Keratinocyte (primary cell): ENCODE measurements around the gene CLCN1. TPM values are rescaled to one million over a fixed set of nuclear protein-coding genes. Genes with fewer than 3 reads are reported as not detected.

Experiments used
- DNase-seq: peaks from one replicate; pipeline ENCODE4 v3.0.0-alpha.2; 2011; ENCODE audit warnings: low read depth, missing footprints, low spot score
- FAIRE-seq: peaks from 2 replicates; lab custom pipeline; 2011; peaks lifted over from hg19 to GRCh38; lab: Jason Lieb, UNC
- H2AFZ ChIP-seq: 2 replicates; pipeline ENCODE4 v1.6.0; 2012; ENCODE audit warnings: low read length, control low read depth, inconsistent platforms; ENCODE audit not compliant: control insufficient read depth
- H3K27ac ChIP-seq: 2 replicates; pipeline ENCODE4 v1.5.1; 2011; ENCODE audit warnings: low read length; ENCODE audit not compliant: control insufficient read depth, insufficient read depth
- H3K27me3 ChIP-seq: 3 replicates; pipeline ENCODE4 v1.6.0; 2011; ENCODE audit warnings: low read length; ENCODE audit not compliant: control insufficient read depth, insufficient read depth; ENCODE audit errors: extremely low read depth
- H3K36me3 ChIP-seq, 2 experiments: 2 replicates in 1 of 2; 3 replicates in 1 of 2; pipeline ENCODE4 v1.5.1; 2011; ENCODE audit warnings: low read length in 2 of 2, mild to moderate bottlenecking in 1 of 2; ENCODE audit not compliant: control insufficient read depth in 2 of 2, insufficient read depth in 2 of 2; ENCODE audit errors: extremely low read depth in 1 of 2
- H3K4me1 ChIP-seq: 3 replicates; pipeline ENCODE4 v1.5.1; 2011; ENCODE audit warnings: low read length; ENCODE audit not compliant: control insufficient read depth, insufficient read depth; ENCODE audit errors: extremely low read depth
- H3K4me2 ChIP-seq: 3 replicates; pipeline ENCODE4 v1.6.0; 2011; ENCODE audit warnings: low read depth, low read length; ENCODE audit not compliant: control insufficient read depth, insufficient read depth; ENCODE audit errors: extremely low read depth
- H3K4me3 ChIP-seq, 3 experiments: fragments of 200-600 bp in 1 of 3; sonication (generic) in 1 of 3; 2 replicates in 2 of 3; 3 replicates in 1 of 3; pipeline ENCODE4 v1.5.1; 2011 to 2016; ENCODE audit warnings: low read length in 3 of 3, mild to moderate bottlenecking in 3 of 3, control low read depth in 2 of 3, inconsistent platforms in 1 of 3, low read depth in 1 of 3, mixed read lengths in 1 of 3, mixed run types in 1 of 3, moderate library complexity in 1 of 3; ENCODE audit not compliant: control insufficient read depth in 2 of 3, insufficient read depth in 2 of 3; ENCODE audit errors: extremely low read depth in 1 of 3
- H3K79me2 ChIP-seq: 2 replicates; pipeline ENCODE4 v1.6.0; 2012; ENCODE audit warnings: low read length; ENCODE audit not compliant: control insufficient read depth, insufficient read depth
- H3K9ac ChIP-seq: 3 replicates; pipeline ENCODE4 v1.6.0; 2011; ENCODE audit warnings: low read length; ENCODE audit not compliant: control insufficient read depth, insufficient read depth; ENCODE audit errors: extremely low read depth
- H3K9me1 ChIP-seq: 3 replicates; pipeline ENCODE4 v1.6.0; 2011; ENCODE audit warnings: low read length; ENCODE audit not compliant: control insufficient read depth, insufficient read depth; ENCODE audit errors: extremely low read depth
- H3K9me3 ChIP-seq: 2 replicates; pipeline ENCODE4 v1.5.1; 2012; ENCODE audit warnings: low read depth, low read length; ENCODE audit not compliant: control insufficient read depth
- H4K20me1 ChIP-seq: 3 replicates; pipeline ENCODE4 v1.6.0; 2011; ENCODE audit warnings: low read length; ENCODE audit not compliant: control insufficient read depth, insufficient read depth; ENCODE audit errors: extremely low read depth
- EZH2 ChIP-seq: IDR thresholded peaks from one replicate; pipeline ENCODE4 v1.6.1; 2012; ENCODE audit warnings: inconsistent platforms, mild to moderate bottlenecking, low read length, moderate library complexity
- dilution Hi-C: fragments of 300-500 bp; cut with MboI; formaldehyde crosslinking; loops from one replicate; pipeline ENCODE4 v1.7.0; 2020; ENCODE audit warnings: low sequenced_read_pairs; ENCODE audit not compliant: extremely low pct_ligation_motif_present
- polyA plus RNA-seq, 5 experiments: library from polyadenylated mRNA; depleted of rRNA in 3 of 5; stranded (reverse) in 3 of 5; stranded (forward) in 1 of 5; unstranded in 1 of 5; fragments of >200 nt; gene quantifications; 1 replicate in 1 of 5; 2 replicates in 3 of 5; 3 replicates in 1 of 5; pipeline versions ENCODE4 v1.2.1 to v1.2.3, GENCODE V29; 2011 to 2012; ENCODE audit warnings: missing spikeins in 2 of 5, low read depth in 1 of 5, low replicate concordance in 1 of 5
- TF ChIP-seq, protein P1 (sequence below), 3 experiments: IDR thresholded peaks in 1 of 3; conservative IDR thresholded peaks in 1 of 3; optimal IDR thresholded peaks in 1 of 3; 2 replicates in 2 of 3; 3 replicates in 1 of 3; pipeline versions ENCODE3 to v1.5.1; 2011; ENCODE audit warnings: low read length in 3 of 3, mild to moderate bottlenecking in 3 of 3, moderate library complexity in 2 of 3, control low read depth in 1 of 3, inconsistent platforms in 1 of 3; ENCODE audit not compliant: insufficient read depth in 2 of 3; ENCODE audit errors: extremely low read depth in 1 of 3

Gene CLCN1
- polyA plus RNA-seq, 1 donor (not counting 4 experiments of a cell fraction or from before 2014, with no cell fraction given) = not detected

DNA sequence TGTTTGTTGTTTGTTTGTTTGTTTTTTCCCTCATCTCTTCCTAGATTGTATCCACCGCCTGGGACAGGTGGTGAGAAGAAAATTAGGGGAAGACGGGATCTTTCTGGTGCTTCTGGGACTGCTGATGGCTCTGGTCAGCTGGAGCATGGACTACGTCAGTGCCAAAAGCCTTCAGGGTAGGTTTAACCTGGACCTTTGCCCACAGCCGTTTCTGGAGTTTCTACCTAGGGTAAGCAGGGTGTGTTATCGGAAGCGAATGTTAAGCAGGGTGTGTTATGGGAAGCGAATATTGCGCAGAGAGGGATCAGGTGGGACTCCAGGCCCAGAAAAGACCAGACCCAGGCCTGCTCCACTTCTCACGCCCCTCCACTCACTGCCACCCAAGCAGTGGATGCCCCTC is 4.7 kb downstream of the CLCN1 start:
- Histone ChIP-seq H3K4me3 (no peak overlapping the region), H3K9me3 (no peaks in the 10 kb centered on the region), H3K79me2 (no peaks in the 10 kb centered on the region), H3K9ac (no peak overlapping the region), H2AFZ (no peak overlapping the region), H3K4me2 (no peak overlapping the region), H3K27ac (no peak overlapping the region), H3K9me1 (no peaks in the 10 kb centered on the region), H3K36me3 (no peaks in the 10 kb centered on the region), H3K27me3 (no peaks in the 10 kb centered on the region), H4K20me1 (no peaks in the 10 kb centered on the region), H3K4me1 (peaks cover 13% of the 10 kb centered on the region)
- TF ChIP-seq EZH2 = no peak
- TF ChIP-seq, protein P1, sequence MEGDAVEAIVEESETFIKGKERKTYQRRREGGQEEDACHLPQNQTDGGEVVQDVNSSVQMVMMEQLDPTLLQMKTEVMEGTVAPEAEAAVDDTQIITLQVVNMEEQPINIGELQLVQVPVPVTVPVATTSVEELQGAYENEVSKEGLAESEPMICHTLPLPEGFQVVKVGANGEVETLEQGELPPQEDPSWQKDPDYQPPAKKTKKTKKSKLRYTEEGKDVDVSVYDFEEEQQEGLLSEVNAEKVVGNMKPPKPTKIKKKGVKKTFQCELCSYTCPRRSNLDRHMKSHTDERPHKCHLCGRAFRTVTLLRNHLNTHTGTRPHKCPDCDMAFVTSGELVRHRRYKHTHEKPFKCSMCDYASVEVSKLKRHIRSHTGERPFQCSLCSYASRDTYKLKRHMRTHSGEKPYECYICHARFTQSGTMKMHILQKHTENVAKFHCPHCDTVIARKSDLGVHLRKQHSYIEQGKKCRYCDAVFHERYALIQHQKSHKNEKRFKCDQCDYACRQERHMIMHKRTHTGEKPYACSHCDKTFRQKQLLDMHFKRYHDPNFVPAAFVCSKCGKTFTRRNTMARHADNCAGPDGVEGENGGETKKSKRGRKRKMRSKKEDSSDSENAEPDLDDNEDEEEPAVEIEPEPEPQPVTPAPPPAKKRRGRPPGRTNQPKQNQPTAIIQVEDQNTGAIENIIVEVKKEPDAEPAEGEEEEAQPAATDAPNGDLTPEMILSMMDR (optimal IDR thresholded peaks at IDR 0.05 in 1 of 3, IDR thresholded peaks at IDR 0.05 in 1 of 3, conservative IDR thresholded peaks at IDR 0.05 in 1 of 3; ENCODE audit: extremely low read depth in 1 of 3, insufficient read depth in 2 of 3, low read length in 3 of 3) = no peak
- DNase-seq (no peak), FAIRE-seq (no peak)
- dilution Hi-C loops = no loop called here

DNA sequence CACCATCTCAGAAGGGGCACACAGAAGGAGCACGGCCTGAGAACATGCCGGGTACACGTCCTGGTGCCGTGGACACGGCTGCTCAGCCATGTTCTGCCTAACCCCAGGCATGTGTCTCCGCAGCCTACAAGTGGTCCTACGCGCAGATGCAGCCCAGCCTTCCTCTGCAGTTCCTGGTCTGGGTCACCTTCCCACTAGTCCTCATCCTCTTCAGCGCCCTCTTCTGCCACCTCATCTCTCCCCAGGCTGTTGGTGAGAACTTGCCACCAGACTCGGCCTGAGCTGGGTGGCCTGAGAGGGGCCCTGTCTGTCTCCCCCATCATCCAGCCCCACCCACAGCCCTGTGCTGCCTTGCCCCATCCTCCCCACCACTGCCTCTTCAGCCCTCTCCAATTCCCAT is 5.3 kb downstream of the CLCN1 start:
- FAIRE-seq (no peak), DNase-seq (no peak)
- Histone ChIP-seq H3K9ac (no peak overlapping the region), H3K27me3 (no peaks in the 10 kb centered on the region), H3K79me2 (no peaks in the 10 kb centered on the region), H3K27ac (no peak overlapping the region), H2AFZ (no peak overlapping the region), H3K4me2 (no peak overlapping the region), H4K20me1 (no peaks in the 10 kb centered on the region), H3K4me3 (no peak overlapping the region), H3K9me3 (no peaks in the 10 kb centered on the region), H3K36me3 (no peaks in the 10 kb centered on the region), H3K4me1 (peaks cover 13% of the 10 kb centered on the region), H3K9me1 (no peaks in the 10 kb centered on the region)
- TF ChIP-seq, protein P1 (optimal IDR thresholded peaks at IDR 0.05 in 1 of 3, IDR thresholded peaks at IDR 0.05 in 1 of 3, conservative IDR thresholded peaks at IDR 0.05 in 1 of 3; ENCODE audit: extremely low read depth in 1 of 3, insufficient read depth in 2 of 3, low read length in 3 of 3) = no peak
- no peak for TF ChIP-seq EZH2
- dilution Hi-C loops = no loop called here
